ENCODE results near the gene MT1E. TPM values are rescaled to one million over a fixed set of nuclear protein-coding genes. Genes with fewer than 3 reads are reported as not detected.

The MT1E gene
- total and polyA plus RNA-seq, 7 experiments from 2014 or later: 0.45 to 166 (median 4.0) TPM; not detected in 1

DNA sequence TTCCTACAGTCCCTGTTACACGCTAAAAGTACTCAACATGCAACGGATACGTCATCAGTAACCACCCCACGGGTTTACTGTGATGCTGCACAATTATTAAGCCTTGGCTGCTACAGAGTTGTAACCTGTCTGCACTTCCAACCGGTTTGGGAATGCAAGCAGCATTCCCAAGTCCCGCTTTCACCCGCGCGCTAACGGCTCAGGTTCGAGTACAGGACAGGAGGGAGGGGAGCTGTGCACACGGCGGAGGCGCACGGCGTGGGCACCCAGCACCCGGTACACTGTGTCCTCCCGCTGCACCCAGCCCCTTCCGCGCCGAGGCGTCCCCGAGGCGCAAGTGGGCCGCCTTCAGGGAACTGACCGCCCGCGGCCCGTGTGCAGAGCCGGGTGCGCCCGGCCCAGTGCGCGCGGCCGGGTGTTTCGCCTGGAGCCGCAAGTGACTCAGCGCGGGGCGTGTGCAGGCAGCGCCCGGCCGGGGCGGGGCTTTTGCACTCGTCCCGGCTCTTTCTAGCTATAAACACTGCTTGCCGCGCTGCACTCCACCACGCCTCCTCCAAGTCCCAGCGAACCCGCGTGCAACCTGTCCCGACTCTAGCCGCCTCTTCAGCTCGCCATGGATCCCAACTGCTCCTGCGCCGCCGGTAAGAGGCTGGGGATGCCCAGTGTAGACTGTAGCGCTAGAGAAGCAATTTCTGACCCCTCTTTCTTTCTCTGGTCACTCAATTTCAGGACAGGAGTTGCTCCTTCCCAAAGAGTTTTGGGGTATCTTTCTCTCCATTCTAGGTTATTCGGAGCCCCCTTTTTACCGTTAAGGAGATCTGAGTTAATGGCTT is 17.3 kb upstream of the MT1E start, which contains the start of gene MT2A:
MT2A (plus strand) TSS at position 542 of the 833 bp plus-strand sequence; CDS start at position 614, 72 bp downstream.
- H3K36me3 ChIP-seq (ENCODE audit: control insufficient read depth in 2 of 3, insufficient read depth in 3 of 3, low read length in 3 of 3): no peaks in the 10 kb centered on the region
- Mint-ChIP-seq H3K36me3 (peaks cover 0 to 5% (median 0%) of the 10 kb centered on the region in 5 donors), H3K27me3 (no peaks in the 10 kb centered on the region), H3K27ac (peak within 1 kb of the TSS; percentile 85 to 99 (median 93)), H3K4me3 (peak within 1 kb of the TSS; percentile 85 to 100 (median 96)), H3K9me3 (no peaks in the 10 kb centered on the region), H3K4me1 (peaks cover 35 to 52% (median 47%) of the 10 kb centered on the region in 7 donors)
- no peaks in the 10 kb centered on the region for H3K27me3 ChIP-seq (ENCODE audit: control insufficient read depth in 2 of 2, insufficient read depth in 2 of 2, low read length in 2 of 2)
- CTCF ChIA-PET: interaction anchor here (1.0 to 2.3 kb wide), 2 partner anchors 16 to 93 kb away, joined by 3 to 5 read pairs; no protein-coding TSS in a partner anchor
- no peaks in the 10 kb centered on the region for H3K9me3 ChIP-seq (ENCODE audit: control insufficient read depth in 2 of 3, low read length in 3 of 3)
- H3K4me1 ChIP-seq (ENCODE audit: control insufficient read depth in 2 of 2, insufficient read depth in 2 of 2, low read length in 2 of 2): peaks cover 29 to 34% of the 10 kb centered on the region in 2 donors
- peak within 1 kb of the TSS; percentile 97 for H3K4me3 ChIP-seq (ENCODE audit: low read length)
- ATAC-seq (peak; percentile 88), DNase-seq (peak; percentile 70 to 89 (median 84))
- H3K27ac ChIP-seq (ENCODE audit: low read depth, low read length): peak within 1 kb of the TSS; percentile 94
- intact Hi-C loops (cut with micrococcal nuclease): loop anchor here (1.0 to 5.0 kb wide), 17 partner anchors 9 to 1521 kb away; partner anchors contain the start of genes MT1E (in 2 of the 2), MT1X (in 2 of the 2), AMFR (in 1 of the 2) and CFAP20 (in 1 of the 2)
- POLR2A ChIA-PET: interaction anchor here (0.7 to 4.8 kb wide), 12 partner anchors 15 to 100 kb away, joined by 3 to 23 read pairs (median 4); partner anchors contain the start of genes MT1F and MT1X

DNA sequence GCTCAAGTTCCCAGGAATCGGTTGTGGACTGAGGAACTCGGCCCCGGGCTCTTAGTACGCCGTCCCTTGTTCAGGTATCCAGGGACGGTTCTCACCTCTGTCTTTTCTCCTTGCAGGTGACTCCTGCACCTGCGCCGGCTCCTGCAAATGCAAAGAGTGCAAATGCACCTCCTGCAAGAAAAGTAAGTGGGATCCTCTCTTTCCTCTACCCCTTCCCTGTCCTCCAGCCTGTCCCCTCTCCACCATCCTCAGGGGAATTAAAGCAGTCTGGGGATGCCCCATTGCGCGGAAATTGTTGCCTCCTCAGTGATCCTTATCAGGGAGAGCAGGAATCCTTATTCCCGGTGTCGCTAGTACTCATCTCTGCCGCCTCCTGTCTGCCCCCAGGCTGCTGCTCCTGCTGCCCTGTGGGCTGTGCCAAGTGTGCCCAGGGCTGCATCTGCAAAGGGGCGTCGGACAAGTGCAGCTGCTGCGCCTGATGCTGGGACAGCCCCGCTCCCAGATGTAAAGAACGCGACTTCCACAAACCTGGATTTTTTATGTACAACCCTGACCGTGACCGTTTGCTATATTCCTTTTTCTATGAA is 16.6 kb upstream of the MT1E start:
- Histone ChIP-seq H3K9me3 (ENCODE audit: control insufficient read depth in 2 of 3, low read length in 3 of 3) (no peaks in the 10 kb centered on the region), H3K27ac (ENCODE audit: low read depth, low read length) (peak overlapping the region; percentile 94), H3K36me3 (ENCODE audit: control insufficient read depth in 2 of 3, insufficient read depth in 3 of 3, low read length in 3 of 3) (no peaks in the 10 kb centered on the region), H3K27me3 (ENCODE audit: control insufficient read depth in 2 of 2, insufficient read depth in 2 of 2, low read length in 2 of 2) (no peaks in the 10 kb centered on the region), H3K4me3 (ENCODE audit: low read length) (peak overlapping the region; percentile 97), H3K4me1 (ENCODE audit: control insufficient read depth in 2 of 2, insufficient read depth in 2 of 2, low read length in 2 of 2) (peaks cover 29 to 34% of the 10 kb centered on the region in 2 donors)
- H3K36me3 Mint-ChIP-seq: peaks cover 0 to 5% (median 0%) of the 10 kb centered on the region in 5 donors
- POLR2A ChIA-PET: interaction anchor here (0.7 to 4.8 kb wide), 11 partner anchors 14 to 100 kb away, joined by 3 to 23 read pairs (median 4); partner anchors contain the start of genes MT1F and MT1X
- ATAC-seq: no peak
- H3K4me3 Mint-ChIP-seq: peak overlapping the region; percentile 85 to 100 (median 96)
- peak overlapping the region; percentile 85 to 99 (median 93) for H3K27ac Mint-ChIP-seq
- H3K27me3 Mint-ChIP-seq: no peaks in the 10 kb centered on the region
- DNase-seq: peak in 2 of 9 donors; percentile 27 to 29
- H3K9me3 Mint-ChIP-seq: no peaks in the 10 kb centered on the region
- intact Hi-C loops (cut with micrococcal nuclease): loop anchor here (1.0 to 5.0 kb wide), 18 partner anchors 8 to 1520 kb away; partner anchors contain the start of genes MT1E (in 2 of the 2), MT1X (in 2 of the 2), AMFR (in 1 of the 2) and CFAP20 (in 1 of the 2)
- peaks cover 35 to 55% (median 47%) of the 10 kb centered on the region in 7 donors for H3K4me1 Mint-ChIP-seq
- CTCF ChIA-PET: interaction anchor here (1.0 to 2.6 kb wide), 4 partner anchors 15 to 93 kb away, joined by 3 to 10 read pairs (median 4); partner anchors contain the start of gene MT1H

DNA sequence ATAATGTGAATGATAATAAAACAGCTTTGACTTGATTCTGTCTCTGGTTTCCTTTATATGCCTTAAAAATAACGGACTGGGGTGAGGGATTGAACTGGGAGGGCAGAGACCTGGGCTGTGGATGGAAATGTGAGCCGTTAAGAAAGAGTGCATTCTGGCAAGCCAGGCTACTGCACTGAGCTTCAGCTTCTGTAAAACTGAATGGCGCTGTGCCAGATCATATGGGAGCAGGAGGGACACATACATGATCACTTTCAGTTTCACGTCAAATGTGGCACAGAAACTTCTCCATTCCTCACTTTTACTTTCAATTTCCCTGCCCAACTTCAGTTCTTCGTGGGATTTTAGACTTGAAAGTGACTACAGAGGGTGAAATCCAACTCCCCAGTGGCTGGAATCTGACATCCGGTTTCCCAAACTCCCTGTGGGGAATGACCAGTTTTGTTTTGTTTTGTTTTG is 16.1 kb upstream of the MT1E start:
- Histone ChIP-seq H3K27ac (ENCODE audit: low read depth, low read length) (peak overlapping the region; percentile 94), H3K27me3 (ENCODE audit: control insufficient read depth in 2 of 2, insufficient read depth in 2 of 2, low read length in 2 of 2) (no peaks in the 10 kb centered on the region), H3K4me3 (ENCODE audit: low read length) (peak overlapping the region; percentile 97), H3K36me3 (ENCODE audit: control insufficient read depth in 2 of 3, insufficient read depth in 3 of 3, low read length in 3 of 3) (no peaks in the 10 kb centered on the region), H3K9me3 (ENCODE audit: control insufficient read depth in 2 of 3, low read length in 3 of 3) (no peaks in the 10 kb centered on the region), H3K4me1 (ENCODE audit: control insufficient read depth in 2 of 2, insufficient read depth in 2 of 2, low read length in 2 of 2) (peaks cover 29 to 34% of the 10 kb centered on the region in 2 donors)
- ATAC-seq (peak; percentile 60), DNase-seq (peak; percentile 28 to 90 (median 82))
- Mint-ChIP-seq H3K27me3 (no peaks in the 10 kb centered on the region), H3K9me3 (no peaks in the 10 kb centered on the region), H3K27ac (peak overlapping the region; percentile 85 to 99 (median 93)), H3K4me1 (peaks cover 36 to 60% (median 47%) of the 10 kb centered on the region in 7 donors), H3K36me3 (peaks cover 0 to 5% (median 0%) of the 10 kb centered on the region in 5 donors), H3K4me3 (peak overlapping the region; percentile 85 to 100 (median 96))
- POLR2A ChIA-PET: interaction anchor here (0.8 to 4.8 kb wide), 3 partner anchors 46 to 73 kb away, joined by 3 to 23 read pairs (median 4); partner anchors contain the start of gene MT1X
- intact Hi-C loops (cut with micrococcal nuclease): loop anchor here (1.0 to 5.0 kb wide), 9 partner anchors 8 to 1519 kb away; partner anchors contain the start of genes AMFR (in 1 of the 2), CFAP20 (in 1 of the 2), HERPUD1 (in 1 of the 2) and KATNB1 (in 1 of the 2)
- CTCF ChIA-PET: interaction anchor here (1.0 to 2.6 kb wide), 3 partner anchors 15 to 60 kb away, joined by 3 to 10 read pairs (median 5); partner anchors contain the start of gene MT1H

DNA sequence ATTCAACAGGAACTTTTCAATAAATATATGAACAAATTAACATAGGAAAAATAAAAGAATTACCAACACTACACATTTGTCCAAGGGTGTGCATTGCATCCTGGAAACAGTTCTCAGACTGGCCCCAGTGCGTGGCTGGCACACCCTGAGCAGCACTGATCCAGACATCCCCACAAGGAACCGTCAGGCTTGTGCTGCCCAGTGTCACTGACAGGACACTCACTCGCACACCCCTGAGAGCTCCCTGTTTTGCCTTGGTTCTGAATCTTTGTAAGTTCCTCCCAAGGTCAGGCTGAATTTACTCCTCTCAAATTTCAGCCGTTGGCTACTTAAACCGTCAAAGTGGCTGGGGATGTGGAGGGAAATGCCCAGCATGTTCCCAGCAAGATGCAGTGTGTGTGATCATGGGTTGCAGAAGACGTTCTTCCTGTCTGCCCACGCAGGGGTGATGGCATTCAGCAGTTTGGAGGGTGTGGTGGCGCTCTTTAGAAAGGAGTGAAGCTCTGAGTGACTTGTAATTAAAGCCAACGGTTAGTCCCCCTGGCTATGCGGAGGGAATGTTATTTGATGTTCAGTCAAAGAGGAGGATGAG is 15.5 kb upstream of the MT1E start:
- DNase-seq (peak; percentile 33 to 83 (median 77)), ATAC-seq (peak; percentile 77)
- Mint-ChIP-seq H3K27ac (peak overlapping the region; percentile 85 to 99 (median 93)), H3K4me3 (peak overlapping the region; percentile 85 to 100 (median 96)), H3K27me3 (no peaks in the 10 kb centered on the region), H3K4me1 (peaks cover 36 to 66% (median 46%) of the 10 kb centered on the region in 7 donors), H3K36me3 (peaks cover 0 to 5% (median 0%) of the 10 kb centered on the region in 5 donors), H3K9me3 (no peaks in the 10 kb centered on the region)
- CTCF ChIA-PET: interaction anchor here (1.0 to 2.6 kb wide), 3 partner anchors 14 to 60 kb away, joined by 3 to 10 read pairs (median 5); partner anchors contain the start of gene MT1H
- peaks cover 29 to 34% of the 10 kb centered on the region in 2 donors for H3K4me1 ChIP-seq (ENCODE audit: control insufficient read depth in 2 of 2, insufficient read depth in 2 of 2, low read length in 2 of 2)
- H3K36me3 ChIP-seq (ENCODE audit: control insufficient read depth in 2 of 3, insufficient read depth in 3 of 3, low read length in 3 of 3): no peaks in the 10 kb centered on the region
- POLR2A ChIA-PET: interaction anchor here (0.8 to 1.5 kb wide), 4 partner anchors 14 to 72 kb away, joined by 3 to 4 read pairs (median 4); partner anchors contain the start of genes MT1E and MT1X
- H3K4me3 ChIP-seq (ENCODE audit: low read length): peak overlapping the region; percentile 97
- intact Hi-C loops (cut with micrococcal nuclease): no loop called here
- no peaks in the 10 kb centered on the region for H3K27me3 ChIP-seq (ENCODE audit: control insufficient read depth in 2 of 2, insufficient read depth in 2 of 2, low read length in 2 of 2)
- no peaks in the 10 kb centered on the region for H3K9me3 ChIP-seq (ENCODE audit: control insufficient read depth in 2 of 3, low read length in 3 of 3)
- H3K27ac ChIP-seq (ENCODE audit: low read depth, low read length): peak overlapping the region; percentile 94

DNA sequence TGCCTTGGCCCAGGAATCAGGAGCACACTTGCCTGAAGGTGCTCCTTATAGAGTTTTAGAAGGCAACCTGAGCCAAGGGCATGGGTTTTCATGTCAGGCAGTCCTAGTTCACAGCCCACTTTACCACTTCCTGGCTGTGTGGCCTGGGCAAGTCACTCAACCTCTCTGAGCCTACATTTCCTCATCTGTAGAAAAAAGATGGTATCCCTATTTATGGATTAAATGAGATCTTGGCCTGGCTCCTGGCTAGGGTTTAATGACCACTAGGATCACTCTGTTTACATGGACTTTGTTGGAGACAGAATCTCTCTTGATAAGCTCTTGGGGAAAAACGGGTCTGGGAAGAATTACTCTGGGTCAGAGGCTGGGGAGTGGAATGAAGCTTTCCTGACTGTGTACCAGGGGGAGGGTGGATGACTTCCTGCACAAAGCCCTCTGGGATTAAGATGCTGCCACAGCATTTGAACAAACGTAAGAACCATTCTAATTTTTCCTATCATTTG is 14.9 kb upstream of the MT1E start:
- intact Hi-C loops (cut with micrococcal nuclease): no loop called here
- H3K4me3 Mint-ChIP-seq: peak overlapping the region; percentile 81 to 100 (median 93)
- Histone ChIP-seq H3K36me3 (ENCODE audit: control insufficient read depth in 2 of 3, insufficient read depth in 3 of 3, low read length in 3 of 3) (no peaks in the 10 kb centered on the region), H3K4me1 (ENCODE audit: control insufficient read depth in 2 of 2, insufficient read depth in 2 of 2, low read length in 2 of 2) (peaks cover 29 to 34% of the 10 kb centered on the region in 2 donors), H3K9me3 (ENCODE audit: control insufficient read depth in 2 of 3, low read length in 3 of 3) (no peaks in the 10 kb centered on the region), H3K27me3 (ENCODE audit: control insufficient read depth in 2 of 2, insufficient read depth in 2 of 2, low read length in 2 of 2) (no peaks in the 10 kb centered on the region), H3K27ac (ENCODE audit: low read depth, low read length) (peak overlapping the region; percentile 94), H3K4me3 (ENCODE audit: low read length) (peak overlapping the region; percentile 97)
- H3K9me3 Mint-ChIP-seq: no peaks in the 10 kb centered on the region
- POLR2A ChIA-PET: interaction anchor here (1.0 to 1.5 kb wide), 4 partner anchors 13 to 72 kb away, joined by 3 to 5 read pairs (median 4); partner anchors contain the start of genes MT1E and MT1X
- DNase-seq (no peak), ATAC-seq (peak; percentile 23)
- peaks cover 0 to 5% (median 0%) of the 10 kb centered on the region in 5 donors for H3K36me3 Mint-ChIP-seq
- peak overlapping the region; percentile 85 to 99 (median 93) for H3K27ac Mint-ChIP-seq
- no peaks in the 10 kb centered on the region for H3K27me3 Mint-ChIP-seq
- peaks cover 38 to 69% (median 46%) of the 10 kb centered on the region in 7 donors for H3K4me1 Mint-ChIP-seq
- CTCF ChIA-PET: interaction anchor here (1.3 to 2.6 kb wide), 2 partner anchors 33 to 98 kb away, joined by 3 to 10 read pairs; no protein-coding TSS in a partner anchor
